GM03348 (cell line): ENCODE measurements around the gene WDR1.
A peak's percentile ranks its signal among the peaks of the same experiment; 100 is the strongest.

Experiments used
- DNase-seq: peaks from one replicate; pipeline ENCODE4 v3.0.0; 2012; ENCODE audit warnings: low spot score

Gene WDR1

GRCh38 chr4:10085828-10086505 lies 30.6 kb downstream of the WDR1 start:
- DNase-seq = no peak

- no peak for DNase-seq
These were observed 31.2 kb downstream of the WDR1 start for GRCh38 chr4:10085386-10085785.

- DNase-seq = no peak
These were observed 31.8 kb downstream of the WDR1 start for GRCh38 chr4:10084651-10085358.

GRCh38 chr4:10083861-10084641 lies 32.5 kb downstream of the WDR1 start:
- DNase-seq = no peak

- DNase-seq = no peak
These were observed 33.2 kb downstream of the WDR1 start for GRCh38 chr4:10083331-10083771.

GRCh38 chr4:10082459-10083272 lies 33.9 kb downstream of the WDR1 start:
- no peak for DNase-seq

- no peak for DNase-seq
These were observed 34.6 kb downstream of the WDR1 start for GRCh38 chr4:10082047-10082446.

- no peak for DNase-seq
These were observed 35.4 kb downstream of the WDR1 start for GRCh38 chr4:10081218-10081606.

- DNase-seq = no peak
These were observed 35.9 kb downstream of the WDR1 start for GRCh38 chr4:10080589-10081217.

GRCh38 chr4:10079912-10080588 lies 36.5 kb downstream of the WDR1 start:
- no peak for DNase-seq

GRCh38 chr4:10079256-10079655 lies 37.3 kb downstream of the WDR1 start:
- DNase-seq = no peak

GRCh38 chr4:10078481-10079233 lies 37.9 kb downstream of the WDR1 start:
- no peak for DNase-seq

- DNase-seq = no peak
These were observed 38.9 kb downstream of the WDR1 start for GRCh38 chr4:10077483-10078335.

GRCh38 chr4:10077076-10077475 lies 39.5 kb downstream of the WDR1 start:
- no peak for DNase-seq

- DNase-seq = no peak
These were observed 40.6 kb downstream of the WDR1 start for GRCh38 chr4:10075953-10076391.

- DNase-seq = no peak
These were observed 41.3 kb downstream of the WDR1 start for GRCh38 chr4:10075158-10075863.

GRCh38 chr4:10074767-10075105 lies 41.9 kb downstream of the WDR1 start:
- peak; percentile 77 for DNase-seq

GRCh38 chr4:10074076-10074766 lies 42.4 kb downstream of the WDR1 start:
- no peak for DNase-seq
